DOHH2 (cell line): ENCODE data around the gene PACSIN1.

ENCODE experiments used
- H3F3A ChIP-seq: fragments of 200-600 bp; sonication (generic), shearing (Covaris generic); 2 replicates; pipeline ENCODE4 v1.6.0; 2016; ENCODE audit warnings: antibody characterized with exemption, mild to moderate bottlenecking; ENCODE audit not compliant: control insufficient read depth, insufficient read depth
- H3K27ac ChIP-seq: fragments of 200-600 bp; sonication (generic); 2 replicates; pipeline ENCODE4 v1.5.1; 2014; ENCODE audit warnings: low read depth, mild to moderate bottlenecking, low read length, moderate library complexity
- H3K27me3 ChIP-seq: fragments of 200-600 bp; sonication (generic); 2 replicates; pipeline ENCODE4 v1.6.1; 2014; ENCODE audit warnings: mild to moderate bottlenecking, low read length, mixed read lengths; ENCODE audit not compliant: control insufficient read depth
- H3K36me3 ChIP-seq: fragments of 200-600 bp; sonication (generic); 2 replicates; pipeline ENCODE4 v1.6.1; 2014; ENCODE audit warnings: mild to moderate bottlenecking, low read length, moderate library complexity, mixed read lengths; ENCODE audit not compliant: control insufficient read depth
- H3K4me1 ChIP-seq: fragments of 200-600 bp; sonication (generic); 2 replicates; pipeline ENCODE4 v1.6.1; 2014; ENCODE audit warnings: mild to moderate bottlenecking, low read length, mixed read lengths; ENCODE audit not compliant: control insufficient read depth
- H3K4me2 ChIP-seq: fragments of 200-600 bp; sonication (generic); 2 replicates; pipeline ENCODE4 v1.6.0; 2014; ENCODE audit warnings: mild to moderate bottlenecking, low read length, moderate library complexity
- H3K4me3 ChIP-seq: fragments of 200-600 bp; sonication (generic); 2 replicates; pipeline ENCODE4 v1.5.1; 2014; ENCODE audit warnings: mild to moderate bottlenecking, low read length, mixed read lengths
- H3K79me2 ChIP-seq: fragments of 200-600 bp; sonication (generic); 2 replicates; pipeline ENCODE4 v1.6.1; 2014; ENCODE audit warnings: mild to moderate bottlenecking, low read length, mixed read lengths; ENCODE audit not compliant: control insufficient read depth
- H3K9me2 ChIP-seq: fragments of 200-600 bp; sonication (generic); replicated peaks from 2 replicates; pipeline ENCODE4 v1.6.1; 2014; ENCODE audit warnings: mild to moderate bottlenecking, low read length, mixed read lengths; ENCODE audit not compliant: control insufficient read depth
- H3K9me3 ChIP-seq: fragments of 200-600 bp; sonication (generic); 2 replicates; pipeline ENCODE4 v1.6.1; 2014; ENCODE audit warnings: antibody characterized with exemption, low read length, mixed read lengths; ENCODE audit not compliant: control insufficient read depth, insufficient read depth
- H4K20me1 ChIP-seq: fragments of 200-600 bp; sonication (generic); 2 replicates; pipeline ENCODE4 v1.6.0; 2014; ENCODE audit warnings: low read depth, mild to moderate bottlenecking, antibody characterized with exemption, low read length, moderate library complexity; ENCODE audit not compliant: control insufficient read depth, insufficient read depth
- EZH2phosphoT487 ChIP-seq: fragments of 200-600 bp; sonication (generic); IDR thresholded peaks from 2 replicates; pipeline ENCODE4 v1.6.1; 2017; ENCODE audit warnings: borderline replicate concordance, mild to moderate bottlenecking, antibody characterized with exemption, low read length, moderate library complexity, mixed read lengths
- TF ChIP-seq, protein P1 (sequence below): fragments of 200-600 bp; sonication (generic); IDR thresholded peaks from one replicate; pipeline ENCODE4 v1.5.1; 2014; ENCODE audit warnings: antibody characterized with exemption, mild to moderate bottlenecking, low read depth, low read length; ENCODE audit not compliant: poor library complexity, severe bottlenecking

PACSIN1 gene

DNA sequence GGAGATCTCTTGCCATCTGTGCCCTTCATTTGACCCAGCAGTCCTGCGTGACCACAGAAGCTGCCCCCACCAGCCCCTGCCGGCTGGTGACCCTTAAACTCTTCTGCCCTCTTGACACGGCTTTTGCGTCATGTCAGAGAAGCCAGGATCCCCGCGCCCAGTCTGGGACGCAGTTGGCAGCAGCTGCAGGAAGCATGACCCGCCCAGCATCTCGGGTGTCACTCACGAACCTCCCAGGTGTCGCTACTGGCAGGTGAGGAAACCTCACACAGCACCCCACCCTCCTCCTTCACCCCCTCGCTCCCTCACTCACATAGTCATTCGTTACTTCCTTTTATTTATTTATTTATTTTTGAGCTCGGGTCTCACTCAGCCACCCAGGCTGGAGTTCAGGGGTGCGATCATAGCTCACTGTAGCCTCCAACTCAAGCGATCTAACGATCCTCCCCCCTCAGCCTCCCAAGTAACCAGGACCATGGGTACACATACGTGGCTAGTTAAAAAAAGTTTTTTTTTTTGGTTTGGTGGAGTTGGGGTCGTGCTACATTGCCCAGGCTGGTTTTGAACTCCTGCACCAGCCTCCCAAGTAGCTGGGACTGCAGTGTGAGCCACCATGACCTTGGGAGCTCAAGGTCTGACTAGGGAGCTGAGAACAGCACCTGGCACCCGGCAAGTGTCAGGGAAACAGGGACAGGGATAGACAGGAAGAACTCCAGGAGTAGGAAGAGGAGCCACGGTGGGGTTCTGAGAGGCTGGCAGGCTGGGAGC lies 104.4 kb downstream of the PACSIN1 start:
- Histone ChIP-seq H3K4me3 (no peak overlapping the region), H3K27me3 (no peaks in the 10 kb centered on the region), H4K20me1 (no peaks in the 10 kb centered on the region), H3K79me2 (no peaks in the 10 kb centered on the region), H3K9me3 (no peaks in the 10 kb centered on the region), H3K4me1 (no peaks in the 10 kb centered on the region), H3K27ac (no peak overlapping the region), H3F3A (no peaks in the 10 kb centered on the region), H3K36me3 (no peaks in the 10 kb centered on the region), H3K9me2 (no peaks in the 10 kb centered on the region), H3K4me2 (no peak overlapping the region)
- TF ChIP-seq, protein P1, sequence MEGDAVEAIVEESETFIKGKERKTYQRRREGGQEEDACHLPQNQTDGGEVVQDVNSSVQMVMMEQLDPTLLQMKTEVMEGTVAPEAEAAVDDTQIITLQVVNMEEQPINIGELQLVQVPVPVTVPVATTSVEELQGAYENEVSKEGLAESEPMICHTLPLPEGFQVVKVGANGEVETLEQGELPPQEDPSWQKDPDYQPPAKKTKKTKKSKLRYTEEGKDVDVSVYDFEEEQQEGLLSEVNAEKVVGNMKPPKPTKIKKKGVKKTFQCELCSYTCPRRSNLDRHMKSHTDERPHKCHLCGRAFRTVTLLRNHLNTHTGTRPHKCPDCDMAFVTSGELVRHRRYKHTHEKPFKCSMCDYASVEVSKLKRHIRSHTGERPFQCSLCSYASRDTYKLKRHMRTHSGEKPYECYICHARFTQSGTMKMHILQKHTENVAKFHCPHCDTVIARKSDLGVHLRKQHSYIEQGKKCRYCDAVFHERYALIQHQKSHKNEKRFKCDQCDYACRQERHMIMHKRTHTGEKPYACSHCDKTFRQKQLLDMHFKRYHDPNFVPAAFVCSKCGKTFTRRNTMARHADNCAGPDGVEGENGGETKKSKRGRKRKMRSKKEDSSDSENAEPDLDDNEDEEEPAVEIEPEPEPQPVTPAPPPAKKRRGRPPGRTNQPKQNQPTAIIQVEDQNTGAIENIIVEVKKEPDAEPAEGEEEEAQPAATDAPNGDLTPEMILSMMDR: no peak
- TF ChIP-seq EZH2phosphoT487: no peak

DNA sequence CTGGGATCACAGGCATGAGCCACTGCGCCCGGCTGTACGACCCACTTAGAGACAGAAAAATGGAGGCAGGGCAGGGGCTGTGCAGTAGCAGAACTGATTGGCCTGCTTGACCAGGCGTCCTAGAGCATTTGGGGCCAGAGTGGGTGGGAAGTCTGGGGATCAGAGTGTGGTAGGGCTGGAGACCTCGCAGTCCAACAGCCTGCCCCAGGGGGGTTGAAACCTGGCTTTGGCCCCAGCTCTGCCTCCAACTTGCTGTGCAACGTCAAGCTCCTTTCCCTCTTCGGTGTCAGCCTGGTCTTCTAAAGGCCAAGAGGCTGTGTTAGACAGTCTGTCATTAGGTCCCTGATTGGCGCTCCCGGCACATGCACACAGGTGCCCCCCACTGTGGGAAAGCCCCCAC lies 105.5 kb downstream of the PACSIN1 start:
- Histone ChIP-seq H3K27me3 (no peaks in the 10 kb centered on the region), H3K4me3 (no peak overlapping the region), H3F3A (no peaks in the 10 kb centered on the region), H3K9me2 (no peaks in the 10 kb centered on the region), H3K4me1 (no peaks in the 10 kb centered on the region), H3K27ac (no peak overlapping the region), H3K9me3 (no peaks in the 10 kb centered on the region), H3K4me2 (no peak overlapping the region), H3K79me2 (no peaks in the 10 kb centered on the region), H3K36me3 (no peaks in the 10 kb centered on the region), H4K20me1 (no peaks in the 10 kb centered on the region)
- TF ChIP-seq, protein P1: no peak
- no peak for TF ChIP-seq EZH2phosphoT487

DNA sequence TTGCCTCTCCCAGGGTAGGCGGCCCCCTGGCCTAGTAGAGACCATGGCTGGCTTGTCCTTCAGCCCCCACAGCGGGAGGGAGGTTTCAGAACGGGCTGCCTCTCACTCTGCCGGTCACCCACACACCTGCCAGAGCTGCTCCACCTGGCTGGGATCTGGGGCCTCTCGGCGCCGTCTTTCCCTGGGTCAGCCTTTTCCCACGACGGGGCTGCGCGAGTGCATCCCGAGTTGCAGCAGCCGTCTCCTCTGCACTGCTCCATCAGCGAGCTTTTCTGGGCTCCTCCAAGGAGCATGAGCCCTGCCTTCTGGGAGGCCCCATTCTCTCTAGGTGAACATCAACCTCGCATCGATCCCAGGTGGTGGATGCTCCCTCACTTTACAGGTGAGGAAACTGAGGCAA lies 106.1 kb downstream of the PACSIN1 start:
- Histone ChIP-seq H3K27ac (no peak overlapping the region), H3K79me2 (no peaks in the 10 kb centered on the region), H3F3A (no peaks in the 10 kb centered on the region), H3K4me1 (no peaks in the 10 kb centered on the region), H4K20me1 (no peaks in the 10 kb centered on the region), H3K4me2 (no peak overlapping the region), H3K36me3 (no peaks in the 10 kb centered on the region), H3K9me3 (no peaks in the 10 kb centered on the region), H3K27me3 (no peaks in the 10 kb centered on the region), H3K4me3 (no peak overlapping the region), H3K9me2 (no peaks in the 10 kb centered on the region)
- TF ChIP-seq EZH2phosphoT487: no peak
- TF ChIP-seq, protein P1: no peak
